Spleen (tissue), 7 donors: ENCODE results near the gene CNTNAP2.

Experiments
- CTCF ChIP-seq, 11 experiments: fragments of 200-600 bp in 7 of 11; fragments of 450-650 bp in 4 of 11; sonication (generic) in 4 of 11; IDR thresholded peaks in 8 of 11; conservative IDR thresholded peaks in 3 of 11; 1 replicate in 7 of 11; 2 replicates in 4 of 11; pipeline versions ENCODE4 v1.4.0 to v1.8.0; 2016 to 2021; ENCODE audit warnings: antibody characterized with exemption in 11 of 11, inconsistent platforms in 4 of 11, mild to moderate bottlenecking in 1 of 11
- POLR2AphosphoS5 ChIP-seq, 3 donors: sonication (generic); formaldehyde crosslinking; IDR thresholded peaks; one replicate each; pipeline ENCODE4 v1.5.1; 2017; ENCODE audit warnings: antibody characterized with exemption in 3 of 3
- donor health status: DM: no; HTN: no; CAD: no; lungs with moderate emphysema.
- donor health status: DM: no; HTN: no; CAD: no.
- donor health status: DM: no; HTN: no; CAD: no.

DNA sequence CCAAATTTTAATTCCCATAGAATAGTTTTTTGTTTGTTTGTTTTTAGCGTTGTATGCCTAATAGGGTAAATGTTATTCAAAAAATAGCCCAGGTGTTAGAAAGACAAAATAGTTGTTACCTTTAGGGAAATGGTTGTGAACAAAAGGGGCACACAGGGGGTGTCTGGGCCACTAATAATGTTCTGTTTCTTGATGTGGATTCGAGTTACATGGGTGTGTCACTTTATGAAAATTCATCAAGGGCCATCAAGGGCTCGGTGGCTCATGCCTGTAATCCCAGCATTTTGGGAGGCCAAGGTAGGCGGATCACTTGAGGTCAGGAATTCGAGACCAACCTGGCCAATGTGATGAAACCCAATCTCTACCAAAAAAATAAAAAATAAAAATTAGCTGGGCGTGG, 1942.2 kb downstream of the CNTNAP2 start:
- no peak for TF ChIP-seq CTCF (IDR thresholded peaks at IDR 0.05 in 8 of 11, conservative IDR thresholded peaks at IDR 0.05 in 3 of 11)
- no peak for TF ChIP-seq POLR2AphosphoS5 (IDR thresholded peaks at IDR 0.05)
